Measurements from ENCODE around the gene FCN3.

Gene FCN3

DNA sequence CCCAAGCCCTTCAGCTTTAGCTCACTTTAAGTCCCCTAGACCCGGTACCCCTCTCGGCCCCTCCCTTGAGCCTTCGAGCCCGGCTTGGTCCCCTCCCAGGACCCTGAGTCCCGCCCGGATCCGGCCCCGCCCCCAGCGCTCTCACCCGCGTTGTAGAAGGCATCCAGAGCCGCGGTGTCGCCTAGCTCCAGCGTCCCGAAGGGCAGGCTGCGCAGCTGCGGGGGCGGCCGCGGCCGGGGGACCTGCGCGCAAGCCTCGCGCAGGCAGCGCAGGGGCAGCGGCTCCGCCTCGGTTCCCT lies 8.6 kb downstream of the FCN3 start:
- H3K4me3 ChIP-seq (ENCODE audit: low read depth, low read length), result peak overlapping the region; percentile 66
- peak; percentile 93 for DNase-seq (ENCODE audit: low read depth)
- TF ChIP-seq MAX (IDR thresholded peaks at IDR 0.05; ENCODE audit: low read depth, low read length) (no peak), MYC (IDR thresholded peaks at IDR 0.05; ENCODE audit: low read depth, low read length) (peak; percentile 51; the same call in 1 of the 2 replicates), POLR2A (IDR thresholded peaks at IDR 0.05; ENCODE audit: extremely low read depth, insufficient read length) (peak; percentile 56)
- TF ChIP-seq, protein P1, sequence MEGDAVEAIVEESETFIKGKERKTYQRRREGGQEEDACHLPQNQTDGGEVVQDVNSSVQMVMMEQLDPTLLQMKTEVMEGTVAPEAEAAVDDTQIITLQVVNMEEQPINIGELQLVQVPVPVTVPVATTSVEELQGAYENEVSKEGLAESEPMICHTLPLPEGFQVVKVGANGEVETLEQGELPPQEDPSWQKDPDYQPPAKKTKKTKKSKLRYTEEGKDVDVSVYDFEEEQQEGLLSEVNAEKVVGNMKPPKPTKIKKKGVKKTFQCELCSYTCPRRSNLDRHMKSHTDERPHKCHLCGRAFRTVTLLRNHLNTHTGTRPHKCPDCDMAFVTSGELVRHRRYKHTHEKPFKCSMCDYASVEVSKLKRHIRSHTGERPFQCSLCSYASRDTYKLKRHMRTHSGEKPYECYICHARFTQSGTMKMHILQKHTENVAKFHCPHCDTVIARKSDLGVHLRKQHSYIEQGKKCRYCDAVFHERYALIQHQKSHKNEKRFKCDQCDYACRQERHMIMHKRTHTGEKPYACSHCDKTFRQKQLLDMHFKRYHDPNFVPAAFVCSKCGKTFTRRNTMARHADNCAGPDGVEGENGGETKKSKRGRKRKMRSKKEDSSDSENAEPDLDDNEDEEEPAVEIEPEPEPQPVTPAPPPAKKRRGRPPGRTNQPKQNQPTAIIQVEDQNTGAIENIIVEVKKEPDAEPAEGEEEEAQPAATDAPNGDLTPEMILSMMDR (IDR thresholded peaks at IDR 0.05; ENCODE audit: low read depth, low read length), result no peak

- TF ChIP-seq MYC (IDR thresholded peaks at IDR 0.05; ENCODE audit: low read depth, low read length) (peak; percentile 71), POLR2A (IDR thresholded peaks at IDR 0.05; ENCODE audit: extremely low read depth, insufficient read length) (peak; percentile 45), MAX (IDR thresholded peaks at IDR 0.05; ENCODE audit: low read depth, low read length) (peak; percentile 19)
- TF ChIP-seq, protein P1 (IDR thresholded peaks at IDR 0.05; ENCODE audit: low read depth, low read length), result no peak
- peak; percentile 89 for DNase-seq (ENCODE audit: low read depth)
Observed at GRCh38 chr1:27365372-27366112, 9.1 kb downstream of the FCN3 start.

DNA sequence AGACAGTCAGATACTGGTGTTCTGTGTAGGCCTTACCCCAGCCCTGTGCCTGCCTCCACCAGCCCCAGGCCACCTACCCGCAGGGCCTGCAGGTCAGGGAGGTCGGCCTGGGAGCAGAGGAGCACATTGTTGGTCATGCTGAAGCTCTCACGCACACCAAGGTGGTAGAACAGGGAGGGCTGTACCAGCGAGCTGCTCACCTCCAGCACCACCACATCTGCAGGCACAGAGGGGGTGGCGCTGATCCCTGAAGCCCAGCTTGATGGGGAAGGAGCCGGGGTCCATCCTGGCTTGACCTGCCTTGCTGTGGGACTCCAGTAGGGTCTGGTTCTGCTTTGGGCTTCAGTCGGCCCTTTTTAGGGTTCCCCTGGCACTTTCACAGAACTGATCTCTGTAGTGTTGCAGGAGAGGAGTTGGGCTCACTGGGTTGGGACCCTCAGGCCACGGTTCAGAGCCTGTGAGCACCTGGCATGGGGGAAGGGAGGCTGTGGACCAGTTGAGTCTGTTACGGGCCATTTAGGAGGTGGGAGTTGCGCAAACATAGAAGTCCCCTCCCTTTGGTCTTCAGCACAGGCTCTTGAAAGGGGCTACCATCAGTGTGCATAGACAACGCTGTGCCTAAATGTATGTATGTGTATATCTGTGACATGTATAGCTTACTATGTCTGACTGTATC lies 9.8 kb downstream of the FCN3 start:
- peak; percentile 40 for DNase-seq (ENCODE audit: low read depth)
- TF ChIP-seq MYC (IDR thresholded peaks at IDR 0.05; ENCODE audit: low read depth, low read length) (no peak), MAX (IDR thresholded peaks at IDR 0.05; ENCODE audit: low read depth, low read length) (no peak), POLR2A (IDR thresholded peaks at IDR 0.05; ENCODE audit: extremely low read depth, insufficient read length) (no peak)
- TF ChIP-seq, protein P1 (IDR thresholded peaks at IDR 0.05; ENCODE audit: low read depth, low read length), result no peak
- peak overlapping the region; percentile 52 for H3K4me3 ChIP-seq (ENCODE audit: low read depth, low read length)

More at GRCh38 chr1:27365372-27366112, 9.1 kb downstream of the FCN3 start:
- H3K4me3 ChIP-seq (ENCODE audit: low read depth, low read length), result peak overlapping the region; percentile 66

- DNase-seq (ENCODE audit: low read depth), result no peak
- no peak for TF ChIP-seq MAX (IDR thresholded peaks at IDR 0.05; ENCODE audit: low read depth, low read length)
- no peak for TF ChIP-seq POLR2A (IDR thresholded peaks at IDR 0.05; ENCODE audit: extremely low read depth, insufficient read length)
- no peak for TF ChIP-seq MYC (IDR thresholded peaks at IDR 0.05; ENCODE audit: low read depth, low read length)
- TF ChIP-seq, protein P1 (IDR thresholded peaks at IDR 0.05; ENCODE audit: low read depth, low read length), result no peak
Observed at GRCh38 chr1:27363766-27364695, 10.6 kb downstream of the FCN3 start.

GRCh38 chr1:27361553-27361952 lies 13.1 kb downstream of the FCN3 start:
- no peak for DNase-seq (ENCODE audit: low read depth)
- H3K4me3 ChIP-seq (ENCODE audit: low read depth, low read length), result no peak overlapping the region
- TF ChIP-seq MYC (IDR thresholded peaks at IDR 0.05; ENCODE audit: low read depth, low read length), result no peak
- TF ChIP-seq MAX (IDR thresholded peaks at IDR 0.05; ENCODE audit: low read depth, low read length), result no peak
- TF ChIP-seq, protein P1 (IDR thresholded peaks at IDR 0.05; ENCODE audit: low read depth, low read length), result no peak
- TF ChIP-seq POLR2A (IDR thresholded peaks at IDR 0.05; ENCODE audit: extremely low read depth, insufficient read length), result no peak

More at GRCh38 chr1:27363766-27364695, 10.6 kb downstream of the FCN3 start:
- no peak overlapping the region for H3K4me3 ChIP-seq (ENCODE audit: low read depth, low read length)
